ENCODE results near the gene SPATA2L. TPM values are rescaled to one million over a fixed set of nuclear protein-coding genes. Genes with fewer than 3 reads are reported as not detected.
A peak's percentile ranks its signal among the peaks of the same experiment; 100 is the strongest.
"Not testable (repeated sequence)": the region's sequence is repeated elsewhere in the genome, so short reads cannot be mapped to it uniquely, and the experiment has no call there.

SPATA2L gene
- total RNA-seq, 1 experiment from 2014 or later: 15.1 TPM

DNA sequence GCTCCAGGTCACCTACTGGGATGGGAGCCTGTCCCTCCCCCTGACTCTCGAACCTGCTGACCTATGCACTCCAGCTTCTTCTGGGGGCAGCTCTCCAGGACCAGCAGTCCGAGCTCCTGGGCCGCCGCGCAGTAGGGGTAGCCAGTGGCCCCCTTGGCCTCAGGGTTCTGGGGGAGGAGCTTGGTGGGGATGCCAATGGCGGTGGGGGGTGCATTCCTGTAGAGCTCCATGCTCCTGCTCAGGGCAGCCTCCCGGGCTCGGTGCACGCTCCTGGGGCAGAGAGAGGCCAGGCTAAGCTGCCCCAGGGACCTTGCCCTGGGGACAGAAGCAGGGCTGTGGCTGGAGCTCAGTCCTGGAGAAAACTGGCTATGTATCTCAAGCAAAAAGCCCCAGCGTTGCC, 7.7 kb upstream of the SPATA2L start:
- DNase-seq (ENCODE audit: low read depth): no peak

- no peak for DNase-seq (ENCODE audit: low read depth)
Observed at GRCh38 chr16:89708481-89708931, 7.0 kb upstream of the SPATA2L start.

- no peak for DNase-seq (ENCODE audit: low read depth)
Observed at GRCh38 chr16:89707695-89708094, 6.2 kb upstream of the SPATA2L start.

DNA sequence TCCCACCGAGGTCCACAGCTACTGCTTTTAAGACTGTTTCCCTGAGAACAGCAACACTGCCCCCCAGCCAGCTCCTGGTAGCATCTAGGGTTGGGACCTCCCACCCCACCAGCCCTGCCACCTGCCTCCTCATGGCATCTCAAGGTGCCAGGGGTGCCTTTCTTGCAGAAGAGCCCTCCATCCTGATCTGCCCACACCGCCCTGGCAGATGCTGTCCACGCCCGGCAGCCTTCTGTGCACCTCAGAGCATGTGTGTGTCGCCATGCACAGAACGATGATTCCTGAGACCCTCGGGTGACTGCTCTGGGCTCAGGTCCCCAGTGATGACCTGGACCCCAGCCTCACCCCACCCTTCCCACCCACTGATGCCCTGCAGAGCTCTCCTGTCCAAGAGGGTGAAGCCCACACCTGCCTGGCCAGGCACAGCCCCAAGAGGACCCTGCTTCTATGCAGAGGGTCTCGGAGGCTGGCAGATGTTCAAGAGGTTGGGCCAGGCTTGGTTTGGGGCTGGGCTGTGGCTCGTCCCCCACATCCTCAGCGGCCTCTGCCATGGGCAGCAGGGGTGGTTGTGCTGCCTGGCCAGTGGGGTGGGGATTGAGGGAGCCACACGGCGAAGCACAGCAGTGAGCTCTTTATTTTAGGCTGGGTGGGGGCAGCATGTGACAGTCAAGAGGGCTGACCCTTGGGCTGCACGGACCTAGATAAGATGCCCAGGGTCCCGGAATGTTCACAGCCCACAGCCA, 5.2 kb upstream of the SPATA2L start:
- no peak for DNase-seq (ENCODE audit: low read depth)

DNA sequence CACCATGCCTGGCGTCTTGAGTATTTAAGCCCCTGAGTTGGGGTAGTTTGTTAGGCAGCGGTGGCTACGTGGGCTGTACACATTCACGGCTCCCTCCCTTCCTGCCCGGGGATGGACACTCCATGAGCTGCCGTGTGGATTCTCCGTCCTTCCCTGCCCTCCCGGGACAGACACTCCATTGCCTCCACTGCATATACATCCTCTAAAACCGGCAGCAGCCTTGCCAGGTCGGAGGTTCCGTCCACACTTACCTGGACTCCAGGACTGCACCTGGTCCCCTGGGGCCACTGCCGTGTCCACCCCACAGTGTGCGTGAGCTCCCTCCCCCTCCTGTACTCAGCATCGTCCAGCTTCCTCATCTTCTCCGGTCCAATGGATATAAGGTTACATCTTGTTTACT, 3.5 kb upstream of the SPATA2L start:
- no peak for DNase-seq (ENCODE audit: low read depth)

- DNase-seq (ENCODE audit: low read depth): no peak
Observed at GRCh38 chr16:89704281-89704680, 2.8 kb upstream of the SPATA2L start.

DNA sequence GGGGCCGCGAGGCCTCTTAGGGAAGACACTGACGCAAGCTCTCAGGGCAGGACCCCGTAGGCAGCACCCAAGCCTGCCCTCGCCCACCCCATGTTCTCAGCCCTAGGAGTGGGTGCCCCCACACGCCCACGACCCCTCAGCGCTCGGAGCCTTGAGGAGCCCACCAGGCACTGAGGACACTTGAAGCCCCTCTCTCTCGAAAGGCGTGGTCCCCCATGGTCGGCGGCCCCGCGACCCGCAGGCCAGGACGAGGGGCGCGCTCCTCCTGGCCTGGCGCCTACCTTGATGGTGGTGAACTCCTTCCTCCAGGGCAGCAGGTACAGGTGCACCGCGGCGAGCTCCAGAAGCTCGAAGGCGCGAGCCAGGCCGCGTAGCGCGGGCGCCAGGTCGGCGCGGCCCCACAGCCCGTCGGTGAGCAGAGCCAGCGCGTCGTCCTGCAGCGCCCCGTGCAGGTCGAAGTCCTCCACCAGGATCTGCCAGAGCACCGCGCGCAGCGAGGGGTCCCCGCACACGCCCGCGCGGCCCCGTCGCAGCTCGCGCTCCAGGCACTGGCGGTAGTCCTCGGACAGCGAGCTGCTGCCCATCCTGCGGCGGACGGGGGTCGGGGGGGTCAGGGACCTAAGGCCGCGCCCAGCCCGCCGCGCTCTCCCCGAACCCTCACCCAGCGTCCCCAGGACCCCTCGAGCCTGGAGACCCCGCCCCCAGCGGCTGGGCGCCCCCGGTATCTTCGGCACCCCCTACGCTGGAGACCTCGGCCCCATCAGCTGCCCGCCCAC, 668 bp downstream of the SPATA2L start:
- DNase-seq (ENCODE audit: low read depth): no peak

DNA sequence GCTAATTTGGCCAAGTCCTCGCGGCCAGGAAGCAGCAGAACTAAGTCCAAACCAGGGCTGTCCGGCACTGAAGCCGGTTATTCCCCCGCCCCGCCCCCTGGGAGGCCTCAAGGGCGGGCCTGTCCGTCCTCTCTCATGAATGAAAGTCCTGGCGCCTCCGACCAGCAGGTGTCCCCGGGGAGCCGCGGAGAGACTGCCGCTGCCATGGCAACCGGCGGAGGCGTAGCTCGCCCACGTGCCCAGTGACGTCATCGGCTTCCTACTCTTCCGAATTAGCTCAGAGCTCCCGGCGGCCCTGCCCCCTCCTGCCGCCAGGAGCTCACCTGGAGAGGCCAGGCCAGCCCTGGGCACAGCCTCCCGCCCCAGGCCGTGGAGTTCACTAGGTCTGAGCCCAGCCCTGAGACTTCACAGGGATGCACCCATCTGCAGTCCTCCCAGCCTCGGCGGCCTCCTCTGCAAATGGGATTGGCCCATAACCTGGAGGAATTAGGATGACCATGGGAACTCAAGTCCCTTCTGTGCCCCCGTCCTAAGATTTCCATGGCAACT, 1.3 kb downstream of the SPATA2L start:
- peak; percentile 96 for DNase-seq (ENCODE audit: low read depth)

DNA sequence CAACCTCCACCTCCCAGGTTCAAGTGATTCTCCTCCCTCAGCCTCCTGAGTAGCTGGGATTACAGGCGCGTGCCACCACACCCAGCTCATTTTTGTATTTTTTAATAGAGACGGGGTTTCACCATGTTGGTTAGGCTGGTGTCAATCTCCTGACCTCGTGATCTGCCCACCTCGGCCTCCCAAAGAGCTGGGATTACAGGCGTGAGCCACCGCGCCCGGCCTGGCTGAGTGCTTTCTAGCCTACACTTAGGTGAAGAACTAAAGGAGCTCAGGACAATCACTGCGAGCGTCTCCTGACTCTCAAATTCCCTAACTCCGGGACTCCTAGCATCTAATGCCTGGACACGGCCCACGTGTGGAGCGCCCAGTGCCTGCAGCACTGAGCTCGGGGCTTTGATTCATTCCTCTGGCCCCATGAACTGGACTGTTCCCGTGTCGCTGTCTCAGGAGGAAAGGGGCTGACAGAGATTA, 1.8 kb downstream of the SPATA2L start:
- DNase-seq (ENCODE audit: low read depth): not testable (repeated sequence)

GRCh38 chr16:89698717-89699116, 2.8 kb downstream of the SPATA2L start:
- DNase-seq (ENCODE audit: low read depth): not testable (repeated sequence)

- no peak for DNase-seq (ENCODE audit: low read depth)
Observed at GRCh38 chr16:89697616-89698331, 3.7 kb downstream of the SPATA2L start.

- DNase-seq (ENCODE audit: low read depth): no peak
Observed at GRCh38 chr16:89697161-89697615, 4.3 kb downstream of the SPATA2L start.

DNA sequence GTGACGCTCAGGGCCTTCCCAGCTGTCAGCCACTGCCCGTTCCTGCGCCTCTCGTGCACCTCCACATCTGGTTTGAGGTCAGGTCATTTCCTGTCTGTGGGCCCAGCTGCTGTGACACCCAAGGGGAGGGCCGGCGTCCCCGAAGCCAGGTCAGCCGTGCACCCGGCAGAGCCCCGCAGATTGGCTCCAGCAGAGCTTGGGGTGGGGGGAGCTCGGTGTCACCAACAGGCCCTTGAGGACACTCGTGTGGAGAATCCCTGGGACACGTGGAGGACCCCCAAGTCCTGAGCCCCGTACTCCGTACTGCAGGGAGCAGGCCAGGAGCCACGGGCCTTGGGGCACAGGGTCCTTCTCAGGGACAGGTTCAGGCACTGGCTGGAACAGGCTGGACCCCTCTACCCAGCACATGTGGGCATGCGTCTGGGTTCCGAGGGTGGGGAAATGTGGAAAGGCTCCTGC, 4.8 kb downstream of the SPATA2L start:
- no peak for DNase-seq (ENCODE audit: low read depth)

GRCh38 chr16:89695875-89696669, 5.4 kb downstream of the SPATA2L start:
- no peak for DNase-seq (ENCODE audit: low read depth)

GRCh38 chr16:89695086-89695874, 6.2 kb downstream of the SPATA2L start:
- DNase-seq (ENCODE audit: low read depth): no peak

DNA sequence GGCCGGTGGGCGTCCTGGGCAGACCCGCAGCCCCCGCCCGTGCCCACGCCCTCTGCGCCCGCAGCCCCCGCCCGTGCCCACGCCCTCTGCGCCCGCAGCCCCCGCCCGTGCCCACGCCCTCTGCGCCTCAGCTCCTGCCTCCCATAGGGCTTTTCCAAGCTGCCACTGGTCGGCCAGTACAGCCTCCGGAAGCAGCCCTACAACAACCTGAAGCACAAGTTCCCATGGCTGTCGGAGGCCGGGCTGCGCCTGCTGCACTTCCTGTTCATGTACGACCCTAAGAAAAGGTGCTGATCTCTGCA, 6.8 kb downstream of the SPATA2L start:
- not testable (repeated sequence) for DNase-seq (ENCODE audit: low read depth)

- no peak for DNase-seq (ENCODE audit: low read depth)
Observed at GRCh38 chr16:89693931-89694783, 7.3 kb downstream of the SPATA2L start.

- DNase-seq (ENCODE audit: low read depth): no peak
Observed at GRCh38 chr16:89693289-89693731, 8.2 kb downstream of the SPATA2L start.
